GM21717 (cell line): Measurements from ENCODE around the gene ARMC9.
"Not testable (repeated sequence)": the region's sequence is repeated elsewhere in the genome, so short reads cannot be mapped to it uniquely, and the experiment has no call there.

Source experiments
- ATAC-seq: cut with Tn5 transposase; IDR thresholded peaks from one replicate; pipeline ENCODE4 v1.9.1; 2021; ENCODE audit warnings: mild to moderate bottlenecking, moderate library complexity; ENCODE audit not compliant: unreplicated experiment

The ARMC9 gene

GRCh38 chr2:231239751-231240150, 41.3 kb downstream of the ARMC9 start:
- no peak for ATAC-seq

- ATAC-seq = no peak
Measured at GRCh38 chr2:231241755-231242507, 43.5 kb downstream of the ARMC9 start.

- no peak for ATAC-seq
Measured at GRCh38 chr2:231243866-231244265, 45.4 kb downstream of the ARMC9 start.

- ATAC-seq = no peak
Measured at GRCh38 chr2:231244382-231245248, 46.2 kb downstream of the ARMC9 start.

GRCh38 chr2:231245249-231246094, 47.0 kb downstream of the ARMC9 start:
- ATAC-seq = no peak

- no peak for ATAC-seq
Measured at GRCh38 chr2:231246171-231246842, 47.9 kb downstream of the ARMC9 start.

- ATAC-seq = no peak
Measured at GRCh38 chr2:231250146-231250545, 51.7 kb downstream of the ARMC9 start.

GRCh38 chr2:231250698-231251097, 52.3 kb downstream of the ARMC9 start:
- no peak for ATAC-seq

GRCh38 chr2:231253292-231253691, 54.9 kb downstream of the ARMC9 start:
- not testable (repeated sequence) for ATAC-seq

GRCh38 chr2:231256494-231256893, 58.1 kb downstream of the ARMC9 start:
- ATAC-seq = no peak

- no peak for ATAC-seq
Measured at GRCh38 chr2:231257763-231258162, 59.3 kb downstream of the ARMC9 start.

GRCh38 chr2:231258701-231259100, 60.3 kb downstream of the ARMC9 start:
- ATAC-seq = no peak

- ATAC-seq = no peak
Measured at GRCh38 chr2:231259104-231259503, 60.7 kb downstream of the ARMC9 start.

GRCh38 chr2:231260442-231261208, 62.2 kb downstream of the ARMC9 start:
- ATAC-seq = no peak

- ATAC-seq = no peak
Measured at GRCh38 chr2:231263118-231263831, 64.8 kb downstream of the ARMC9 start.

GRCh38 chr2:231270221-231271114, 72.0 kb downstream of the ARMC9 start:
- no peak for ATAC-seq

GRCh38 chr2:231272991-231273390, 74.6 kb downstream of the ARMC9 start:
- no peak for ATAC-seq

- ATAC-seq = no peak
Measured at GRCh38 chr2:231276987-231277386, 78.6 kb downstream of the ARMC9 start.
